Neuron (in vitro differentiated cells): Measurements from ENCODE around the gene CASP10.

ENCODE experiments used
- H2AFZ ChIP-seq: one replicate; pipeline ENCODE4 v1.6.1; 2013; ENCODE audit warnings: low read depth, mild to moderate bottlenecking, inconsistent platforms, low read length, moderate library complexity
- H3K27me3 ChIP-seq: one replicate; pipeline ENCODE4 v1.6.1; 2013; ENCODE audit warnings: low read length; ENCODE audit not compliant: insufficient read depth
- H3K36me3 ChIP-seq: one replicate; pipeline ENCODE4 v1.6.1; 2013; ENCODE audit warnings: low read length; ENCODE audit not compliant: insufficient read depth
- H3K4me1 ChIP-seq: one replicate; pipeline ENCODE4 v1.6.1; 2013; ENCODE audit warnings: low read length; ENCODE audit not compliant: insufficient read depth
- H3K4me3 ChIP-seq: 2 replicates; pipeline ENCODE4 v1.5.1; 2013; ENCODE audit warnings: mild to moderate bottlenecking, low read length, moderate library complexity
- H3K9me3 ChIP-seq: one replicate; pipeline ENCODE4 v1.6.1; 2013; ENCODE audit warnings: low read length

CASP10 gene

GRCh38 chr2:201270293-201271001 lies 87.5 kb downstream of the CASP10 start:
- H2AFZ ChIP-seq: no peak overlapping the region
- no peaks in the 10 kb centered on the region for H3K27me3 ChIP-seq
- H3K36me3 ChIP-seq: peaks cover 3% of the 10 kb centered on the region
- H3K4me1 ChIP-seq: no peaks in the 10 kb centered on the region
- no peaks in the 10 kb centered on the region for H3K9me3 ChIP-seq
- H3K4me3 ChIP-seq: no peak overlapping the region

- H3K36me3 ChIP-seq: peaks cover 3% of the 10 kb centered on the region
- H3K4me3 ChIP-seq: no peak overlapping the region
- no peak overlapping the region for H2AFZ ChIP-seq
- no peaks in the 10 kb centered on the region for H3K27me3 ChIP-seq
- no peaks in the 10 kb centered on the region for H3K9me3 ChIP-seq
- H3K4me1 ChIP-seq: no peaks in the 10 kb centered on the region
These were observed 89.0 kb downstream of the CASP10 start for GRCh38 chr2:201271917-201272316.

- no peaks in the 10 kb centered on the region for H3K4me1 ChIP-seq
- no peaks in the 10 kb centered on the region for H3K9me3 ChIP-seq
- peaks cover 3% of the 10 kb centered on the region for H3K36me3 ChIP-seq
- no peak overlapping the region for H3K4me3 ChIP-seq
- no peak overlapping the region for H2AFZ ChIP-seq
- H3K27me3 ChIP-seq: no peaks in the 10 kb centered on the region
These were observed 90.5 kb downstream of the CASP10 start for GRCh38 chr2:201273330-201273983.

GRCh38 chr2:201275069-201275468 lies 92.1 kb downstream of the CASP10 start:
- H3K4me3 ChIP-seq: no peak overlapping the region
- no peaks in the 10 kb centered on the region for H3K27me3 ChIP-seq
- H3K36me3 ChIP-seq: peaks cover 3% of the 10 kb centered on the region
- no peaks in the 10 kb centered on the region for H3K4me1 ChIP-seq
- no peak overlapping the region for H2AFZ ChIP-seq
- no peaks in the 10 kb centered on the region for H3K9me3 ChIP-seq

GRCh38 chr2:201275990-201276389 lies 93.0 kb downstream of the CASP10 start:
- no peaks in the 10 kb centered on the region for H3K27me3 ChIP-seq
- H3K36me3 ChIP-seq: peaks cover 3% of the 10 kb centered on the region
- H2AFZ ChIP-seq: no peak overlapping the region
- no peaks in the 10 kb centered on the region for H3K9me3 ChIP-seq
- H3K4me3 ChIP-seq: no peak overlapping the region
- H3K4me1 ChIP-seq: no peaks in the 10 kb centered on the region

GRCh38 chr2:201276511-201276910 lies 93.6 kb downstream of the CASP10 start:
- Histone ChIP-seq H3K9me3 (no peaks in the 10 kb centered on the region), H3K27me3 (no peaks in the 10 kb centered on the region), H3K4me1 (no peaks in the 10 kb centered on the region), H3K36me3 (peaks cover 3% of the 10 kb centered on the region), H3K4me3 (no peak overlapping the region), H2AFZ (no peak overlapping the region)
